ENCODE data around the gene DNTT. TPM values are rescaled to one million over a fixed set of nuclear protein-coding genes. Genes with fewer than 3 reads are reported as not detected.

DNTT gene
- total RNA-seq, 1 experiment from 2014 or later, result not detected

DNA sequence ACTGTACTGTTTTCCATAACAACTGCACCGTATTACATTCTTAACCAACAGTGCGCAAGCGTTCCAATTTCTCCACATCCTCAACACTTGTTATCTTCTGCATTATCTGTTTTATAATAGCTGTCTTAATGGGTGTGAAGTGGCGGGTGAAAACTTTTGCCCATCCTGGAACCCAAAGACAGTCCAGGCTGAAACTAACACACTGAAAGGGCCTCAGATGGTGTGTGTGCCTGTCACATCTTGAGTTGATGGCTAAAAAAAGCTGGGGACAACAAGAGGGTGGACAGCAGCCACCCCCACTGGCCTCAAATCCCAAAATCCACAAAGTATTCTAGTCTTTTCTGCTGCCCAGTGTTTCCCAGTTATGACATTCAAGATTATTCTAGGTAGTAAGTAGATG, 35.1 kb downstream of the DNTT start:
- Histone ChIP-seq H3K36me3 (no peaks in the 10 kb centered on the region), H3K9me3 (replicated peaks) (no peaks in the 10 kb centered on the region), H3K27ac (no peak overlapping the region), H3K4me3 (no peak overlapping the region), H3K27me3 (no peaks in the 10 kb centered on the region), H3K4me1 (no peaks in the 10 kb centered on the region)
- no peak for DNase-seq

DNA sequence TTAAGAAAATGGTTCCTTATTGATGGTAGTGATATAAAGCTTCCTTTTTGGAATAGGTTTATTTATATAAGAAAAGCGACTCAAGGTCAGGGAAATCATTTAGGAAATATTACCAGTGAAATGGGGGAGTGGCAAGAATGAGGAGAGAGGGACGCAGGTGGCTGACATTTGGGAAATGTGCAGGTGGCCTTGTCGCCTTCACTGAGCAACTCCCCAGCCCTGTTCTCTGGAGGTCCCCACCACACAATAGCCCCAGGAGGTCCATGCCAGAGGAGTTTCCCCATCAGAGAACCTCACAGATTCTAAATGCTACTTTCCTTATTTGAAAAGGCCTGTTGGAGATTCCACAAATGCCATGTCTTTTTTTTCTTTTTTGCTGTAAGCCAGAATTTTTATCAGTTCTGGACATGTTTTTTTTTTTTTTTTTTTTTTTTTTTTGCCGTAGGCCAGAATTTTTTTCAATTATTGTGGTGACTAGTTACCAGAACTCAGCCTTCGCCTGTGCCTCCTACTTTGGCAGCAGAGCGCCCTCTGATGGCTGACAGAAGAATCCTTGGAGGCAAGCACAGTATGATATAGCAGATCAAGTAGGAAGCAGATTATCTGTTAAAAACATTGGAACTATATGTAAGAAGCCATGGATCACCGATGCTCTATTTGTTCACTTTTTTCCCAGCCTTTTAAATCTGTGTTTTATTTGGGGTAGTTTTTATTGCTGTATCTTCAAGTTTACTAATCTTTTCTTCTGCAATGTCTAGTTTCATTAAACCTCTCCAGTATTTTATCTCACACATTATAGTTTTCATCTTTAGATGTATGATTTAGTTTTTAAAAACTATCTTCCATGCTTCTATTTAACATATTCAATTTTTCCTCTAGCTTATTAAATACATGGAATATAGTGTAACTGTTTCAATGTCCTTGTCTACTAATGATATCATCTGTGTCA, 36.0 kb downstream of the DNTT start:
- H3K27me3 ChIP-seq, result no peaks in the 10 kb centered on the region
- no peak overlapping the region for H3K4me3 ChIP-seq
- H3K4me1 ChIP-seq, result no peaks in the 10 kb centered on the region
- no peaks in the 10 kb centered on the region for H3K9me3 ChIP-seq (replicated peaks)
- no peaks in the 10 kb centered on the region for H3K36me3 ChIP-seq
- DNase-seq, result peak; percentile 54 to 69
- H3K27ac ChIP-seq, result no peak overlapping the region

DNA sequence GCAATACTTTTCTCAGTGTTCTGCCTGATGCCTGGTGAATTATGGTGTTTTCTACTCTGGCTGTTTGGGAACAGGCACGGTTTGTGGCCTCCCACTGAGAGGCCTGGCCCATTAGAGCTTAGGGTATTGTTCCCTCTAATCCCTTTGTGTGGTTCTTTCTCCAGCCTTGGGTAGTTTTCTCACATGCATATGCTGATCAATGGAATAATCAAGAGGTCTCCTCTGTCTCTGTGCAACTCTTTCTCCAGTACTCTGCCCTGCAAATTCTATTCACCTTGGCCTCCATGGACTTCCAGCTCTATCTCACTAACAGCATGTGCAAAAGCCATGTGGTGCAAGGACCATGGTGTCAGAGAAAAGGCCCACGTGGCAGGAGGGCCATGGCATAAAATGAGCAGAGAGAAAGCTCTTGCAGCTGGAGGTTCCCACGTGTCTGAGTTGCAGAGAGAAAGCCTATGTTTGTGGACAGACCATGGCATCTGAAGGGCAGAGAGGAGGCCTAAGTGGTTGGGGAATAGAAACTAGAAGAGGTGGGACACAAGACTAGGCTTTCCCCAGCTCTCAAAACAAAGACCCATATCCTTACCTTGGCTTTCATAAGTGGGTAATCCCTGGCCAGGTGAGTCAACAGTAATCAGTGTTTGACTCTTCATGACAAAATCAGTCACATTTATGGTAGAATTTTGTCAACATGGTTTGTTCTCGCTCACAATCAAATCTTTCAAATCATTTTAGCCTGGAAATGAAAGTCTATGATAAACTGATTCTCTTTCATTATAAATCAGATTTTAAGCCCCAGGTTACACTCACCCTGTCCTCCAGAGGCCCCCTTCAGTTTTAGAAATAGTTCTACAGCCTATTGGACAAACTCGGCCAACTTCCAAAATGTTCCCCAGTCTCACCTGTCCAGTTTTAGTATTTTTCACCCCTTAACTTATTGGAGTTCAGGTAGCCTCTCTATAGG, 37.3 kb downstream of the DNTT start:
- H3K27me3 ChIP-seq, result no peaks in the 10 kb centered on the region
- 0 out of 2 replicates have a peak, but pooled peaks cover 5% of the 10 kb centered on the region for H3K9me3 ChIP-seq (replicated peaks)
- no peaks in the 10 kb centered on the region for H3K4me1 ChIP-seq
- no peak overlapping the region for H3K27ac ChIP-seq
- no peaks in the 10 kb centered on the region for H3K36me3 ChIP-seq
- no peak overlapping the region for H3K4me3 ChIP-seq
- DNase-seq, result no peak

DNA sequence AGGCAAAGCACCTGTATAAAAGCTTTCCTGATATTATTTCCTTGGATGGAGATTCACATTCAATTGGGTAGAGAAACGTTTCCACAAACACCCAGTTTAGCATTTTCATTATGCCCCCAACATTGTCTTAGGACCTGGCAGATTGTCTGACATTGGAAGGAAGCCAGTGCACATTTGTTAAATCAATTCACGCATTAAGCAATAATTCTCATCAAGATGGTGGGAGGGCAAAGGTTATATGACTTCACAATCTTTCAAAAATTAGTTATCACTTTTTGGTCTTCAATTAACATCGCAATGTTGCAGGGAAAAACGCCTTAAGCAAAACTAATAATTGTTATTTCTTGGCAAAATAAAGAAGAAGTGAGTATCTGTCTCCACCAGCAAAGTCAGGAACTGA, 38.2 kb downstream of the DNTT start:
- H3K36me3 ChIP-seq, result no peaks in the 10 kb centered on the region
- H3K4me3 ChIP-seq, result no peak overlapping the region
- no peak for DNase-seq
- no peaks in the 10 kb centered on the region for H3K27me3 ChIP-seq
- 0 out of 2 replicates have a peak, but pooled peaks cover 5% of the 10 kb centered on the region for H3K9me3 ChIP-seq (replicated peaks)
- no peak overlapping the region for H3K27ac ChIP-seq
- H3K4me1 ChIP-seq, result no peaks in the 10 kb centered on the region

DNA sequence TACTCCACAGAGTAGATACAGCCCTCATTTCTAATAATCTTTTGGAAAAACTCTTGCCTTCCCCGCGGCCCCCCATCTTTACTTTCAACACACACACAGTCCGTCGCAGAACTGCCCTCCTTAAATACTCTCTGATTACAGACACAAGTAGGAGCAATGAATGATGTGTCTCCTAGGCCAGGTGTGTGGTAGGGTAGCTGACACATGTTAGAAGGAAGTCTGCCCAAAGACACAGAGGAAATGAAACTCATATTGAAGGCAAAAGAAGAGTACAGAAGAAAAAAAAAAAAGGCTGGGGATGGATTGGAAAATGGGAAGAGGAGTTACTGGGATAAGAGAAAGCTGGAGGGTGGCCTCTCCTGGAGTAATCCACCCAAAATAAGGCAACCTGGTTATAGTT, 39.9 kb downstream of the DNTT start:
- Histone ChIP-seq H3K27me3 (no peaks in the 10 kb centered on the region), H3K36me3 (no peaks in the 10 kb centered on the region), H3K4me3 (no peak overlapping the region), H3K27ac (no peak overlapping the region), H3K4me1 (no peaks in the 10 kb centered on the region), H3K9me3 (replicated peaks) (0 out of 2 replicates have a peak, but pooled peaks cover 5% of the 10 kb centered on the region)
- DNase-seq, result no peak

DNA sequence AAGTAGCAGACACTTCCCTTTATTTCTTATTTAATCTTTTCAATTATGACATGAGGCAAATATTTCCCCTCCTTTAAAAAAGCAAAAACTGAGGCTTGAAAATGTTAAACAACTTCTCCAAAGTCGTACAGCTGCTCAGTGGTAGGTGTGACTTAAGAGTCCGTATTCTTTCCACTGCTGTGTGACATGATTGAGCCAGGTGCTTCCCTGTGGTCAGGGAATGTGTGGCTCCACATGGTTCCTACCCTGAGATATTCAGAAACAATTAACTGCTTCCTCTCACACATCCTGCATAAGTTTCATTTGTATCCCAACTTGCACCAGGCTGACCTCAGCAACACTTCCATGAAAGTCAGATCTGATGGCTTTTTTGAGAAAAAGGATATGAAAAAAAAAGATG, 41.0 kb downstream of the DNTT start:
- no peak for DNase-seq
- Histone ChIP-seq H3K36me3 (no peaks in the 10 kb centered on the region), H3K27me3 (no peaks in the 10 kb centered on the region), H3K4me1 (no peaks in the 10 kb centered on the region), H3K4me3 (no peak overlapping the region), H3K27ac (no peak overlapping the region), H3K9me3 (replicated peaks) (0 out of 2 replicates have a peak, but pooled peaks cover 5% of the 10 kb centered on the region)

DNA sequence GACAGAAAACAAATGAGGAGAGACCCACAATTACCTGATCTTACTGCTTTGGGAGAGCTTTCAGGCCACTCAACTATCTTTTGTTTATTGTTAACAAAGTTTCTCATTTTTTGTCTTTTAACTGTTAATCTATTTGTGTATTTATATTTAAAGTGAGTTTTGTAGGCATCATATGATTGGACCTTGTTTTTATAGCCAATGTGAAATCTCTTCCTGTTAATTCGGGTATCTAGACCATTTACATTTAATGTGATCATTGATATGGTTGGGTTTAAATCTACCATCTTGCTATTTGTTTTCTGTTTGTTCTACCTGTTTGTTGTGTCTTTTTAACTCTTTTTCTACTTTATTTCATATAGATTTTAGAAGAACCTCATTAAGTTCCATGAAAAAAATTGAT, 42.1 kb downstream of the DNTT start:
- Histone ChIP-seq H3K36me3 (no peaks in the 10 kb centered on the region), H3K4me3 (no peak overlapping the region), H3K27ac (no peak overlapping the region), H3K27me3 (no peaks in the 10 kb centered on the region), H3K4me1 (no peaks in the 10 kb centered on the region), H3K9me3 (replicated peaks) (0 out of 2 replicates have a peak, but pooled peaks cover 5% of the 10 kb centered on the region)
- no peak for DNase-seq

DNA sequence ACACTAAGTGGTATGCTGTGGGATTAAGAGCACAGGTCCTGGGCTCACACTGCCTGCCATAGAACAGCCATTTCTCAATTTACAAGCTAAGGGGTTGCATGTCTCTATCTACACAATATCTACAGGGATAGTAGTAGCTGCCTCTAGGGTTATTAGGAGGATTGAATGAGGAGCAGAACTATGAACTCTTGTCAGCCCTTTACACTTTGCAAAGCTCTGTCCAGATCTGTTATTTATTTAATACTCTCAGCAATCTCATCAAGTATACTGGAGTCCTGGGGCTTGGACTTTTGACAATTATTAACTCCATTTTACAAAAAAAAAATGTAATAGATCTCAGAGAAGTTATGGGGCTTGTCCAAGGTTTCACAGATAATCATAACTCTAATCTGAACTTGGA, 47.8 kb downstream of the DNTT start:
- no peak for DNase-seq
- Histone ChIP-seq H3K4me1 (no peaks in the 10 kb centered on the region), H3K9me3 (replicated peaks) (no peaks in the 10 kb centered on the region), H3K36me3 (no peaks in the 10 kb centered on the region), H3K27ac (no peak overlapping the region), H3K27me3 (no peaks in the 10 kb centered on the region), H3K4me3 (no peak overlapping the region)

DNA sequence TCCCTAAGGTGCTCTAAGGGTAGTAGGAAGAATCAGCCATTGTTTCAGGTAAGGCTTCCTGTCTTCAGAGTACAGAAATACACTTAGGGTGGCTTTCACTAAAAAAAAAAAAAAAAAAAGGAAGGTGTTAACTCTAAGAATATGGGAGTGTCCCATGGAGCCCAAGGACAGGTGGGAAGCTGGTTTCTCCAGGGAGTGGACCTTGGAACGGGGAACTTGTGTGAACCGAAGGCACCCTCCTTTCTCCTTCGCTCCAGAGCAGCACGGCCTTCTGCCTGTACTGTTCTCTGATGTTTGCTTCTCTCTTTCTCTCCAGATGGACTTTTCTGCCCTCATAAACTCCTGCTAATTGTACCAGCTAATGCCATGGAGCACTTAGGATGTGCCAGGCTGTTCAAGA, 48.3 kb downstream of the DNTT start:
- Histone ChIP-seq H3K4me3 (no peak overlapping the region), H3K4me1 (no peaks in the 10 kb centered on the region), H3K27me3 (no peaks in the 10 kb centered on the region), H3K9me3 (replicated peaks) (no peaks in the 10 kb centered on the region), H3K36me3 (no peaks in the 10 kb centered on the region), H3K27ac (no peak overlapping the region)
- DNase-seq, result no peak

DNA sequence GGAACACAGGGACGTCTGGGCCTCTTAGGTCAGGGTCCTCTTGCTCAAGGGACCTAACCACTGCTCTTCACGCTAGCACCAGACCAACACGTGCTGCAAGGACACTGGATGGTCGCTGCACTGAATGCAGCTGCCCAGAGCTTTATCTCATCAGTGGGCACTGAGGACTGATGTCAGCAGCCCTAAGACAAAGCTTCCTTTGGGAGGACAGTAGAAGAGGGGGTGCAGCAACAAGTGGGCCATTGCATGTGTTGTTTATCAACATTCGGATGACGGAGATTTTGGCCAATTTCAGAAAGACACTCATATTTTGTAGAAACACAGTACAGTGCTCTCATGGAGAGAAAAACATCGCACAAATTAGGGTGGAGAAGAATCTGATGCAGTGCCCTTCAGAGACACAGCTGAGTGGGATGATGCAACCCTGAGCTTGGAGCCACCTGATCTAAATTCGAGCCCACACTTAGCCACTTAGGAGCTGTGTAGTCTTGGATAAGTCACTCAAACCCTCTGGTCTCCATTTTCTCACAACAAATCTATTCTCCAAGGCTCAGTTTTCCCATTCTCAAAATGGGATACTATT, 52.9 kb downstream of the DNTT start:
- Histone ChIP-seq H3K27me3 (no peaks in the 10 kb centered on the region), H3K9me3 (replicated peaks) (no peaks in the 10 kb centered on the region), H3K4me3 (no peak overlapping the region), H3K27ac (no peak overlapping the region), H3K36me3 (no peaks in the 10 kb centered on the region), H3K4me1 (no peaks in the 10 kb centered on the region)
- no peak for DNase-seq

DNA sequence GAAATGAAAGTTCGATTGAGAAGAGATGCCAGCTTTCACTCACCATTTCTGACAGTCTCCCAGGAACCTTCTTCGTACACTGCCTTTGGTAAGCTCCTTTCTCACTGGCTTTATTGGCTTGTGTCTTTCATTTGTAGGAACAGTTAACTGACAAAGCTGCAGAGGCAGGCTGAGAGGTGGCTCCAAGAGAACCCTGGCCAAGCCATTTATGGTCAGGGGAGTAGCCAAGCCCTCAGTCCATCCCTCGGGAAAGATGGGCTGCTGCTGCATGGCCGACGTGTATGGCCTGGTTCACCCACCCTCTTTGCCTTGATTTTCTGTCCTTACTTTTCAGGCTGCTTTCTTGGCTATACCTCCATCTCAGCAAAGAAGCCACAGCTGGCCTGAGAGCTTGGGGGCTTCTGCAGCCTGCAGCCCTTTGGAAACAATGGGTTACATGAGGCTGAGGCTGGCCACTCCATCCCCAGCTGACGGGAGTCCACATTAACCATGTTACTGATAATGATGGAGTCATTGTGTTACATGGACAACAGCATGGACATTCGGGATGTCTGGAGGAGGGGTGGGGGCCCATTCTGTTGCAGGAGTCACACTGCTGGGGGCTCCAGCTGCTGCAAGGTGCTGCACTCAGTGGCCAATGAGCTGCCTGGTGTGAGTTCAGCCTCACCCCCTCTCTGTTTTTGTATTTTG, 54.8 kb downstream of the DNTT start, which contains the start of gene OPALIN:
TSS of gene OPALIN (minus strand) at position 152 of the 690 bp plus-strand sequence. CDS start at position 46, 106 bp downstream.
- Histone ChIP-seq H3K4me1 (no peaks in the 10 kb centered on the region), H3K9me3 (replicated peaks) (no peaks in the 10 kb centered on the region), H3K27ac (no peak within 1 kb of the TSS), H3K27me3 (no peaks in the 10 kb centered on the region), H3K36me3 (no peaks in the 10 kb centered on the region), H3K4me3 (no peak within 1 kb of the TSS)
- no peak for DNase-seq

DNA sequence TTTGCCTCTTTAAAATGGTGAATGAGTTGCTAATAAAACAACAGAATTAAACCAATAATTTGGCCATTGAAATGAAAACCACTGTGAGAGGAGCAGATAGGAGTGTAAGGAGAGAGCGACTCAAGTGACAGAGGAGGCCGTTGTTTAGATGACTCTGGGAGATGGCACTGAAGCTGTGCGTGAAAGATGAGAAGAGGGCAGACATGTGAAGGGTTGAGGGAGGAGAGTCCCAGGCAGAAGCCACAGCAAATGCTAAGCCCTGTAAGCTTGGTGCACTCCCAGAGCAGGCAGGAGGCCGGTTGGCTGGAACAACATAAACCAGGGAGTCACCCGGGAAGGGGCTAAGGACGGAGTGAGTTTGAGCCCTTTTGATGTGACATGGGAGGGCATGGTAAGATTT, 55.4 kb downstream of the DNTT start:
- DNase-seq, result no peak
- Histone ChIP-seq H3K4me3 (no peak overlapping the region), H3K9me3 (replicated peaks) (no peaks in the 10 kb centered on the region), H3K27ac (no peak overlapping the region), H3K27me3 (no peaks in the 10 kb centered on the region), H3K4me1 (no peaks in the 10 kb centered on the region), H3K36me3 (no peaks in the 10 kb centered on the region)

DNA sequence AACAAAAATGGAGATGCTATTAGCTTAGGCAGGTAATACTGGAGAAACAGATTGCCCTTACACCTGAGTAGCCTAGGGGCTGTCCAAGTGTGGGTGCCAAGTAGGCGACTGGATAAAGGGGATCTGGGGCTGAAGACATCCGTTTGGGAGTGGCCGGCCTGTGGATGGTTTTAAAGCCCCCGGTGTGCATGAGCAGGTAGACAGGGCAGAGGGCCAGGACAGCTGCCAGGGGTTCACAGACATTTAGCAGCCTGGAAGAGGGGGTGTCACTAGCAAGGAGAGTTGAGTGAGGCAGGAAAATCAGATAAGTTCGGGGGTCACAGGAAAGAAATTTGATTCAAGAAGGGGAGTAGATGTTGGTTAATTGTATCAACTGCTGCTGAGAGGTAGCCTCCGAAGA, 56.1 kb downstream of the DNTT start:
- Histone ChIP-seq H3K27me3 (no peaks in the 10 kb centered on the region), H3K4me1 (no peaks in the 10 kb centered on the region), H3K4me3 (no peak overlapping the region), H3K36me3 (no peaks in the 10 kb centered on the region), H3K27ac (no peak overlapping the region), H3K9me3 (replicated peaks) (no peaks in the 10 kb centered on the region)
- no peak for DNase-seq

DNA sequence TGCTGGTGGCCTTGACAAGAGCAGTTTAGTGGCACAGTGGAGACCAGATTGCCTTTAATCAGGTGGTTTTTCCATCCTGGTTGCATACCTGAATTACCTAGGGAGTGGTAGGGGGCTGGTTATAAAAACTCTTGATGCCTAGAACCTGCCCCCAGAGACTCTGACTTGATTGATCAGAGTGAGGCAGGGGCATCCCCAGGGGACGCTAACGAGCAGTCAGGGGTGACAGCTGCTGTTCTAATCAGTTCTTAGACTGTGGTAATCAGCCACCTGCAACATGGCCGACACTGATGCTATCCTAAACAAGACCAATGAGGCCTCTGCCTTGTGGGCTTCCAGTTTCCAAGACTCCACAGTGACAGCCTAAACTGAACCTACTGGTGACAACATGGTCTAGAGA, 56.5 kb downstream of the DNTT start:
- Histone ChIP-seq H3K4me3 (no peak overlapping the region), H3K36me3 (no peaks in the 10 kb centered on the region), H3K27ac (no peak overlapping the region), H3K9me3 (replicated peaks) (no peaks in the 10 kb centered on the region), H3K27me3 (no peaks in the 10 kb centered on the region), H3K4me1 (no peaks in the 10 kb centered on the region)
- no peak for DNase-seq
